HG03442 (cell line): Measurements from ENCODE around the gene CHD6.

Experiments used
- ATAC-seq: cut with Tn5 transposase; IDR thresholded peaks from one replicate; pipeline ENCODE4 v1.9.1; 2021; ENCODE audit warnings: mild to moderate bottlenecking, moderate library complexity; ENCODE audit not compliant: unreplicated experiment

Gene CHD6

GRCh38 chr20:41587523-41587922 lies 30.7 kb downstream of the CHD6 start:
- no peak for ATAC-seq

GRCh38 chr20:41586772-41587171 lies 31.4 kb downstream of the CHD6 start:
- no peak for ATAC-seq

- ATAC-seq = no peak
These were observed 37.8 kb downstream of the CHD6 start for GRCh38 chr20:41580350-41580749.

GRCh38 chr20:41577129-41578009 lies 40.8 kb downstream of the CHD6 start:
- ATAC-seq = no peak

GRCh38 chr20:41575412-41575811 lies 42.8 kb downstream of the CHD6 start:
- ATAC-seq = no peak

- no peak for ATAC-seq
These were observed 43.3 kb downstream of the CHD6 start for GRCh38 chr20:41574802-41575389.

- ATAC-seq = no peak
These were observed 44.2 kb downstream of the CHD6 start for GRCh38 chr20:41573955-41574354.

GRCh38 chr20:41572010-41572572 lies 46.1 kb downstream of the CHD6 start:
- no peak for ATAC-seq

- ATAC-seq = no peak
These were observed 47.2 kb downstream of the CHD6 start for GRCh38 chr20:41571006-41571405.

GRCh38 chr20:41570557-41570956 lies 47.6 kb downstream of the CHD6 start:
- ATAC-seq = no peak

- ATAC-seq = no peak
These were observed 50.6 kb downstream of the CHD6 start for GRCh38 chr20:41567615-41568014.

GRCh38 chr20:41566896-41567527 lies 51.2 kb downstream of the CHD6 start:
- no peak for ATAC-seq

GRCh38 chr20:41563087-41563486 lies 55.1 kb downstream of the CHD6 start:
- ATAC-seq = no peak

GRCh38 chr20:41560970-41561369 lies 57.2 kb downstream of the CHD6 start:
- no peak for ATAC-seq

- no peak for ATAC-seq
These were observed 58.5 kb downstream of the CHD6 start for GRCh38 chr20:41559658-41560057.

- no peak for ATAC-seq
These were observed 64.9 kb downstream of the CHD6 start for GRCh38 chr20:41553142-41553879.

GRCh38 chr20:41552295-41553068 lies 65.7 kb downstream of the CHD6 start:
- no peak for ATAC-seq

GRCh38 chr20:41551011-41551705 lies 67.0 kb downstream of the CHD6 start:
- no peak for ATAC-seq

GRCh38 chr20:41547221-41547620 lies 71.0 kb downstream of the CHD6 start:
- ATAC-seq = no peak

- ATAC-seq = no peak
These were observed 71.6 kb downstream of the CHD6 start for GRCh38 chr20:41546535-41546934.
